ENCODE data around the gene METTL13.

- no peak for TF ChIP-seq FOS (IDR thresholded peaks at IDR 0.05; ENCODE audit: low read depth, low read length)
- peak; percentile 71 for TF ChIP-seq CTCF (conservative IDR thresholded peaks at IDR 0.05; ENCODE audit: low read depth, low read length)
- TF ChIP-seq POLR2A (IDR thresholded peaks at IDR 0.05; ENCODE audit: low read depth, low read length), result no peak
- no peak for TF ChIP-seq RCOR1 (IDR thresholded peaks at IDR 0.05; ENCODE audit: insufficient replicate concordance, low read length)
- TF ChIP-seq RAD21 (IDR thresholded peaks at IDR 0.05; ENCODE audit: low read length), result peak; percentile 71
- no peak for TF ChIP-seq BHLHE40 (IDR thresholded peaks at IDR 0.05; ENCODE audit: low read depth, low read length)
- TF ChIP-seq USF2 (IDR thresholded peaks at IDR 0.05; ENCODE audit: low read depth, low read length), result no peak
- TF ChIP-seq MXI1 (IDR thresholded peaks at IDR 0.05; ENCODE audit: borderline replicate concordance, low read depth, low read length), result no peak
- TF ChIP-seq NFE2L2 (IDR thresholded peaks at IDR 0.05; ENCODE audit: low read depth, low read length), result no peak
- TF ChIP-seq CHD1 (IDR thresholded peaks at IDR 0.05; ENCODE audit: low read depth, low read length), result no peak
- no peak for TF ChIP-seq MAZ (IDR thresholded peaks at IDR 0.05; ENCODE audit: borderline replicate concordance, low read depth, low read length)
- no peak for TF ChIP-seq ELK1 (IDR thresholded peaks at IDR 0.05; ENCODE audit: borderline replicate concordance, low read depth, low read length)
- no peak for TF ChIP-seq RFX5 (IDR thresholded peaks at IDR 0.05; ENCODE audit: low read depth, low read length)
These were observed 20.0 kb downstream of the METTL13 start for GRCh38 chr1:171801487-171801891.
